ENCODE measurements around the gene COX7A2.

Gene COX7A2

DNA sequence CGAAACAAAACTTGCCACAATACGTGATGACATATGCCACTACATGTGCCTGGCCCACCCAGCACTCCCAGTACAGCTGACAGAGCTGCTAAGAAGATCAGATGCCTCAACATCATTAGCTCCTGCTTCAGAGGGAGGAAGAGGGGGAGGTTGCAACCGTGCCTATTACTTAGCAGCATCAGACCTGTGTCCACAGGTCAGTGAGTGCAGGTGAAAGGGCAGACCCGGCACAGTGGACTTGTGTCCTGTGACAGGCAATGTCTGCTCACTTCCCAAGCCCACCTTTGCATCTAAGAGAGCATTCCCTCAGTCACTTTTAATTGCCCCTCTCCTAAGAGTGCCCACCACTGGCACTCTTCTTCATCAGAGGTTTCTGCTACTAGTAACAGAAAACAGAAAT, 28.3 kb downstream of the COX7A2 start:
- no peak for DNase-seq (ENCODE audit: low read depth in 2 of 2)
- no peak overlapping the region for H3K4me3 ChIP-seq (replicated peaks in 1 of 2; ENCODE audit: low read depth in 2 of 2, low read length in 2 of 2)
- TF ChIP-seq, protein P1, sequence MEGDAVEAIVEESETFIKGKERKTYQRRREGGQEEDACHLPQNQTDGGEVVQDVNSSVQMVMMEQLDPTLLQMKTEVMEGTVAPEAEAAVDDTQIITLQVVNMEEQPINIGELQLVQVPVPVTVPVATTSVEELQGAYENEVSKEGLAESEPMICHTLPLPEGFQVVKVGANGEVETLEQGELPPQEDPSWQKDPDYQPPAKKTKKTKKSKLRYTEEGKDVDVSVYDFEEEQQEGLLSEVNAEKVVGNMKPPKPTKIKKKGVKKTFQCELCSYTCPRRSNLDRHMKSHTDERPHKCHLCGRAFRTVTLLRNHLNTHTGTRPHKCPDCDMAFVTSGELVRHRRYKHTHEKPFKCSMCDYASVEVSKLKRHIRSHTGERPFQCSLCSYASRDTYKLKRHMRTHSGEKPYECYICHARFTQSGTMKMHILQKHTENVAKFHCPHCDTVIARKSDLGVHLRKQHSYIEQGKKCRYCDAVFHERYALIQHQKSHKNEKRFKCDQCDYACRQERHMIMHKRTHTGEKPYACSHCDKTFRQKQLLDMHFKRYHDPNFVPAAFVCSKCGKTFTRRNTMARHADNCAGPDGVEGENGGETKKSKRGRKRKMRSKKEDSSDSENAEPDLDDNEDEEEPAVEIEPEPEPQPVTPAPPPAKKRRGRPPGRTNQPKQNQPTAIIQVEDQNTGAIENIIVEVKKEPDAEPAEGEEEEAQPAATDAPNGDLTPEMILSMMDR (IDR thresholded peaks at IDR 0.05; ENCODE audit: low read depth, low read length): no peak

DNA sequence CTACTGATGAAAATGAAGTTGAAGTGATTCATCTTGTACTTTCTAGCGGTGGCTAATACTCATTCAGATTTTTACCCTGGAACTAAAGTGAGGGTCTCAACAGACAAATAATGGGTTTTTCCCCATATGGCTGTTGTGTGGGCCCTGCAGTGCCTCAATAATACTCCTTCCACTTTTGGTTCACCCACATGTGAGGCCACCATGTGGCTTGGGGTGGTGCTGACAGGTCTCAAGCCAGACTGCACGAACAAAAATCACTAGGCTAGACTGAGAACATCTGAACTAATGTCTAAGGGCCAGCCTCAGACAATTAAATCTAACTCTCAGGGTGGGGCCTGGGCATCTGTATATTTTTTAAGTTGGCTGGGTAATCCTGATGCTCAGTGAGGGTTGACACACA, 29.9 kb downstream of the COX7A2 start:
- TF ChIP-seq, protein P1 (IDR thresholded peaks at IDR 0.05; ENCODE audit: low read depth, low read length): no peak
- H3K4me3 ChIP-seq (replicated peaks in 1 of 2; ENCODE audit: low read depth in 2 of 2, low read length in 2 of 2): no peak overlapping the region
- no peak for DNase-seq (ENCODE audit: low read depth in 2 of 2)

DNA sequence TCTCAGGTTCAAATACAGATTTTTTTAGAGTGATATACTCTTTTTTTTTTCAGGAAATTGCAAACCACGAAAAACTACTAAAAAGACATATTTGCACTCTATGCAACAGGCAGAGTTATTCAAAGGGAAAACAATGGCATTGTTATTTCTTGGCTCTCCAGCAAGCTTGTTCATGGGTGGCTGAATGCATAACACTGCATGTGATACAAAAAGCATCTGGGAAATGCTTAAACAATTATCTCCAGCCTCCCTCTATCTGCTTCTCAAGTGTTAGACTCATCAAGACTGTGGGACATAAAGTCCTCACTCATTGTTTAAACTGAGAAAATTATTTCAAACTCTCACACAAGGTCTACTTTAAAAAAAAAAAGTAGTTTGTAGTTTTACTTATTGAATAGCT, 30.5 kb downstream of the COX7A2 start:
- DNase-seq (ENCODE audit: low read depth in 2 of 2): peak; percentile 54 to 69
- TF ChIP-seq, protein P1 (IDR thresholded peaks at IDR 0.05; ENCODE audit: low read depth, low read length): no peak
- no peak overlapping the region for H3K4me3 ChIP-seq (replicated peaks in 1 of 2; ENCODE audit: low read depth in 2 of 2, low read length in 2 of 2)

DNA sequence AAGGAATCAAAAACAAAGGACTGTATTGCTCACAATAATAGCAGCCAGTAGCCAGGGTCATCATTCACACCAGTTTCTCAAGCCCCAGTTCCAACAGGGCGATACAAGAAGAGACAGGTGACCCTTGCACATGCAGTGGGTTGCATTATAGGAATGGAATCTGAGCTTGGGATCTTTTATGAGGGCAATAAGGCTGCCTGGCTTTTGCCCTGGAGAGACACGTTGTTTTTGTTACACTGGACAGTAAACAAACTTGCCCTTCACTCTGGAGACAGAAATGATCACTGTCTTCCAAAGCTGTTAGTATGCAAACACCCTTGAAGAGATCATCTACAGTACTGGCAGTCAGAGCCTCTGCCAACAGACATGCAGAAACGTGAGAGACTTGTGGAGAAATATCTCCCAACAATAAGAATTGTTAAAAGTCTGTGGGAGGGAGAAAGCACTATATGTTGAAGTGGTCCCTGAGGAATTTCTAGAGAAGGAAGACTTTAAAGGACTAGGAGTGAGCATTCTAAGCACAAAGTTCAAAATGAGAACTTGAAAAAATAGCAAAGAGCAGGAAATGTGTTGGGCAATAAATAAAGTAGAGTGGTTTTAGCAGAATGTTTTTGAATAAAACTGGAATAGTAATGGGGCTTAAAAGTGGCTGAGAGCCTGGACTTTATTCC, 31.5 kb downstream of the COX7A2 start:
- H3K4me3 ChIP-seq (replicated peaks in 1 of 2; ENCODE audit: low read depth in 2 of 2, low read length in 2 of 2): no peak overlapping the region
- DNase-seq (ENCODE audit: low read depth in 2 of 2): peak; percentile 12 to 39
- TF ChIP-seq, protein P1 (IDR thresholded peaks at IDR 0.05; ENCODE audit: low read depth, low read length): no peak

DNA sequence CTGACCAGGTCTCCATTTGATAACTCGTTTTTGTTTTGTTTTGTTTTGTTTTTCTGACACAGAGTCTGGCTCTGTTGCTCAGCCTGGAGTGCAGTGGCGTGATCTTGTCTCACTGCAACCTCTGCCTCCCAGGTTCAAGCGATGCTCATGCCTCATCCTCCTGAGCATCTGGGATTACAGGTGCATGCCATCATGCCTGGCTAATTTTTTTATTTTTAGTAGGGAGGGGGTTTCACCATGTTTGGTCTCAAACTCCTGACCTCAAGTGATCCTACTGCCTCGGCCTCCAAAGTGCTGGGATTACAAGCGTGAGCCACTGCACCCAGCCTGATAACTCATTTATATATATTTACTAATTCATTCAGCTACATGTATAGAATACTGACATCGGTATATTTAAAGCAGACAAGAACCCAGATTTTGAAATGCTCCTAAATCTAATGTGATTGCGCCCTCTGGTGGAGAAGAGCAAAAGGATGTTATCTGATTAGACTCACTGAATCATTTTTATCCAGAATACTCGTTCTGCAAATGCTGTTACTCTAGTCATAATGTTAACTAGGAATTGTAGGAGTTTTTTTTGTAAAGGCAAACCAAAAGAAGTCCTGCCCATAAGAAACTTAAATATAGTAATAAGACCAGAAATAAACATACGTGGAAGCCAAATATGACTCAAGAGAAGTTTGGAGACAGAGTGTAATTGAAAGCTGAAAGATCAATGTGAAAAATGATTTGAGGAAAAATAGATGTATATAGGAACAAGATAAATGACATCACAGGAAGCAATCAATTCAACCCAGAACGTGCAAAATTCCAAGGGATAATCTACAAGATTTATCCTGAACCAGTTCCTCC, 32.5 kb downstream of the COX7A2 start:
- H3K4me3 ChIP-seq (replicated peaks in 1 of 2; ENCODE audit: low read depth in 2 of 2, low read length in 2 of 2): no peak overlapping the region
- peak; percentile 83 to 86 for DNase-seq (ENCODE audit: low read depth in 2 of 2)
- TF ChIP-seq, protein P1 (IDR thresholded peaks at IDR 0.05; ENCODE audit: low read depth, low read length): peak; percentile 56

DNA sequence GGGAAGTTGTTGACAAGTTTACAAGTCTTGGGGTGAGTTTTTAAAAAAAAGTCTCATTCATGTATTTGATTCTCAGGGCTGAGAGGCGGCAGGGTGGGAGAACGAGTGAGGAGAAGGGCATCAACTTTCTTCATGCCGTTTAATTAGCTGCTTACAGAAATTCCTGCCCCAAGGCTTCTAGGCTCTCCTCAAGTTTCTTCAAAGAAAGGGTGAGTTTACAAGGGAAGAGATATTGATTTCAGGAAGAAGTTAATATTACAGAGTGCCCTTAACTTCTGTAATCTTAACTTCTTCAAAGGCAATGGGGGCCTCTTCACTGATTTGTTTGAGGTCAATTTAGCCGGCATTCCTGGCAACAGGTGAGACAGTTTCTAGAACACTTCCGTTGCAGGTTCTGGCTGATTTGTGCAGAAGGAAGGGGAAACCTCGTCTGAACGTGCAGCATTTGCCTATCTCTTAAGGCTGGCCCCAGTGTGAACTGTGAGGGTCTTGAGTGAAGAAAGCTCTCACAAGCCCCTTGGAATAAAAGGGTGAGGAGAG, 34.3 kb downstream of the COX7A2 start:
- H3K4me3 ChIP-seq (replicated peaks in 1 of 2; ENCODE audit: low read depth in 2 of 2, low read length in 2 of 2): no peak overlapping the region
- TF ChIP-seq, protein P1 (IDR thresholded peaks at IDR 0.05; ENCODE audit: low read depth, low read length): no peak
- DNase-seq (ENCODE audit: low read depth in 2 of 2): no peak
